Dedifferentiated amniotic fluid mesenchymal stem cell (primary cell): ENCODE data around the gene CLCNKA.
A peak's percentile ranks its signal among the peaks of the same experiment; 100 is the strongest.
"Not testable (repeated sequence)": the region's sequence is repeated elsewhere in the genome, so short reads cannot be mapped to it uniquely, and the experiment has no call there.

Experiments
- DNase-seq: peaks from one replicate; pipeline ENCODE4 v3.0.0-alpha.2; 2016; ENCODE audit errors: extremely low spot score

CLCNKA gene

GRCh38 chr1:16021681-16022080 lies at the start of gene CLCNKA:
Gene CLCNKA, plus strand, starts transcription at chr1:16022036. Its CDS starts 584 bp downstream, at chr1:16022620.
- no peak for DNase-seq

- DNase-seq: no peak
Measured at GRCh38 chr1:15972409-15972808, 49.4 kb upstream of the CLCNKA start.

GRCh38 chr1:15973772-15974171 lies 48.1 kb upstream of the CLCNKA start:
- no peak for DNase-seq

GRCh38 chr1:15974855-15975254 lies 47.0 kb upstream of the CLCNKA start:
- no peak for DNase-seq

GRCh38 chr1:15975358-15975804 lies 46.5 kb upstream of the CLCNKA start:
- peak; percentile 20 for DNase-seq

- peak; percentile 95 for DNase-seq
Measured at GRCh38 chr1:15975805-15976680, 45.8 kb upstream of the CLCNKA start, which contains the start of gene ZBTB17. Gene ZBTB17, minus strand, starts transcription at chr1:15976101. Its CDS starts 27,606 bp downstream, at chr1:15948495.

GRCh38 chr1:15977947-15978346 lies 43.9 kb upstream of the CLCNKA start:
- DNase-seq: not testable (repeated sequence)

GRCh38 chr1:15981679-15982078 lies 40.2 kb upstream of the CLCNKA start:
- DNase-seq: no peak

- no peak for DNase-seq
Measured at GRCh38 chr1:15983275-15983674, 38.6 kb upstream of the CLCNKA start.

- no peak for DNase-seq
Measured at GRCh38 chr1:15985611-15986297, 36.1 kb upstream of the CLCNKA start.

GRCh38 chr1:15988856-15989736 lies 32.7 kb upstream of the CLCNKA start:
- no peak for DNase-seq

- no peak for DNase-seq
Measured at GRCh38 chr1:15989776-15990175, 32.1 kb upstream of the CLCNKA start.

- DNase-seq: no peak
Measured at GRCh38 chr1:15991427-15992186, 30.2 kb upstream of the CLCNKA start.

- DNase-seq: no peak
Measured at GRCh38 chr1:15992187-15992553, 29.7 kb upstream of the CLCNKA start.

- no peak for DNase-seq
Measured at GRCh38 chr1:15992582-15993500, 29.0 kb upstream of the CLCNKA start.

GRCh38 chr1:15993666-15994065 lies 28.2 kb upstream of the CLCNKA start:
- DNase-seq: no peak

GRCh38 chr1:15994081-15994480 lies 27.8 kb upstream of the CLCNKA start:
- no peak for DNase-seq

- peak; percentile 59 for DNase-seq
Measured at GRCh38 chr1:15994590-15995351, 27.1 kb upstream of the CLCNKA start.

GRCh38 chr1:15997076-15997585 lies 24.7 kb upstream of the CLCNKA start:
- DNase-seq: no peak
